Stimulated activated memory B cell treated with anti-CD40 and anti-IgM and Interleukin-4, amounts not matched to agents 10 μg/mL and 1 μg/mL and 100 μg/mL, for 72 hours (primary cell): ENCODE data around the gene KCNN4.
A peak's percentile ranks its signal among the peaks of the same experiment; 100 is the strongest.

Experiments
- ATAC-seq: fragments of 150-1000 bp; cut with Tn5 transposase; 2 replicates; pipeline ENCODE4 v1.10.0; 2021
- H3K27ac Mint-ChIP-seq: one replicate; pipeline ENCODE4 v1.8.0; 2022; ENCODE audit warnings: mild to moderate bottlenecking, mixed read lengths
- H3K27me3 Mint-ChIP-seq: one replicate; pipeline ENCODE4 v1.8.0; 2022; ENCODE audit warnings: mixed read lengths
- H3K36me3 Mint-ChIP-seq: one replicate; pipeline ENCODE4 v1.8.0; 2022; ENCODE audit warnings: mixed read lengths
- H3K4me1 Mint-ChIP-seq: one replicate; pipeline ENCODE4 v1.8.0; 2022; ENCODE audit warnings: mixed read lengths
- H3K4me3 Mint-ChIP-seq: one replicate; pipeline ENCODE4 v1.8.0; 2022; ENCODE audit warnings: mild to moderate bottlenecking, moderate library complexity, mixed read lengths
- H3K9me3 Mint-ChIP-seq: one replicate; pipeline ENCODE4 v1.8.0; 2022; ENCODE audit warnings: mixed read lengths

Gene KCNN4

GRCh38 chr19:43751466-43752220 lies 29.1 kb downstream of the KCNN4 start:
- peaks cover 67% of the 10 kb centered on the region for H3K4me1 Mint-ChIP-seq
- peak overlapping the region; percentile 96 for H3K27ac Mint-ChIP-seq
- H3K36me3 Mint-ChIP-seq = peaks cover 30% of the 10 kb centered on the region
- H3K27me3 Mint-ChIP-seq = no peaks in the 10 kb centered on the region
- H3K4me3 Mint-ChIP-seq = no peak overlapping the region
- ATAC-seq = no peak
- H3K9me3 Mint-ChIP-seq = no peaks in the 10 kb centered on the region

GRCh38 chr19:43749898-43750297 lies 30.9 kb downstream of the KCNN4 start:
- H3K36me3 Mint-ChIP-seq = peaks cover 40% of the 10 kb centered on the region
- peaks cover 66% of the 10 kb centered on the region for H3K4me1 Mint-ChIP-seq
- no peak overlapping the region for H3K4me3 Mint-ChIP-seq
- H3K27me3 Mint-ChIP-seq = no peaks in the 10 kb centered on the region
- H3K9me3 Mint-ChIP-seq = no peaks in the 10 kb centered on the region
- peak overlapping the region; percentile 96 for H3K27ac Mint-ChIP-seq
- ATAC-seq = no peak

GRCh38 chr19:43749152-43749551 lies 31.6 kb downstream of the KCNN4 start:
- ATAC-seq = no peak
- Mint-ChIP-seq H3K27ac (peak overlapping the region; percentile 96), H3K27me3 (no peaks in the 10 kb centered on the region), H3K36me3 (peaks cover 48% of the 10 kb centered on the region), H3K4me3 (peak overlapping the region; percentile 1), H3K9me3 (no peaks in the 10 kb centered on the region), H3K4me1 (peaks cover 67% of the 10 kb centered on the region)

- Mint-ChIP-seq H3K36me3 (peaks cover 52% of the 10 kb centered on the region), H3K9me3 (no peaks in the 10 kb centered on the region), H3K27me3 (no peaks in the 10 kb centered on the region), H3K4me1 (peaks cover 63% of the 10 kb centered on the region), H3K4me3 (peak overlapping the region; percentile 51), H3K27ac (peak overlapping the region; percentile 96)
- no peak for ATAC-seq
Observed at GRCh38 chr19:43748685-43749084, 32.1 kb downstream of the KCNN4 start.

GRCh38 chr19:43748205-43748594 lies 32.6 kb downstream of the KCNN4 start:
- peaks cover 55% of the 10 kb centered on the region for H3K36me3 Mint-ChIP-seq
- no peaks in the 10 kb centered on the region for H3K27me3 Mint-ChIP-seq
- H3K9me3 Mint-ChIP-seq = no peaks in the 10 kb centered on the region
- peak overlapping the region; percentile 96 for H3K27ac Mint-ChIP-seq
- H3K4me1 Mint-ChIP-seq = peaks cover 59% of the 10 kb centered on the region
- ATAC-seq = no peak
- H3K4me3 Mint-ChIP-seq = peak overlapping the region; percentile 51

- peaks cover 60% of the 10 kb centered on the region for H3K36me3 Mint-ChIP-seq
- H3K4me3 Mint-ChIP-seq = peak overlapping the region; percentile 37
- ATAC-seq = peak; percentile 44
- no peaks in the 10 kb centered on the region for H3K27me3 Mint-ChIP-seq
- no peaks in the 10 kb centered on the region for H3K9me3 Mint-ChIP-seq
- H3K4me1 Mint-ChIP-seq = peaks cover 53% of the 10 kb centered on the region
- H3K27ac Mint-ChIP-seq = peak overlapping the region; percentile 96
Observed at GRCh38 chr19:43747557-43748204, 33.1 kb downstream of the KCNN4 start.

- no peak for ATAC-seq
- Mint-ChIP-seq H3K4me1 (peaks cover 26% of the 10 kb centered on the region), H3K4me3 (no peak overlapping the region), H3K9me3 (no peaks in the 10 kb centered on the region), H3K27ac (peak overlapping the region; percentile 15), H3K27me3 (no peaks in the 10 kb centered on the region), H3K36me3 (peaks cover 69% of the 10 kb centered on the region)
Observed at GRCh38 chr19:43743059-43743458, 37.7 kb downstream of the KCNN4 start.

- no peak for ATAC-seq
- Mint-ChIP-seq H3K36me3 (peaks cover 80% of the 10 kb centered on the region), H3K27ac (no peak overlapping the region), H3K9me3 (no peaks in the 10 kb centered on the region), H3K4me1 (peaks cover 13% of the 10 kb centered on the region), H3K4me3 (no peak overlapping the region), H3K27me3 (no peaks in the 10 kb centered on the region)
Observed at GRCh38 chr19:43741075-43741825, 39.5 kb downstream of the KCNN4 start.

GRCh38 chr19:43739439-43740235 lies 41.1 kb downstream of the KCNN4 start:
- no peak for ATAC-seq
- H3K4me3 Mint-ChIP-seq = no peak overlapping the region
- peaks cover under 1% of the 10 kb centered on the region for H3K4me1 Mint-ChIP-seq
- no peak overlapping the region for H3K27ac Mint-ChIP-seq
- H3K36me3 Mint-ChIP-seq = peaks cover 84% of the 10 kb centered on the region
- H3K27me3 Mint-ChIP-seq = no peaks in the 10 kb centered on the region
- H3K9me3 Mint-ChIP-seq = no peaks in the 10 kb centered on the region

- no peak overlapping the region for H3K4me3 Mint-ChIP-seq
Observed at GRCh38 chr19:43738780-43739211, 42.0 kb downstream of the KCNN4 start.

GRCh38 chr19:43735957-43736356 lies 44.8 kb downstream of the KCNN4 start:
- Mint-ChIP-seq H3K4me3 (no peak overlapping the region), H3K9me3 (no peaks in the 10 kb centered on the region), H3K36me3 (peaks cover 92% of the 10 kb centered on the region), H3K27ac (no peak overlapping the region), H3K4me1 (no peaks in the 10 kb centered on the region), H3K27me3 (no peaks in the 10 kb centered on the region)
- ATAC-seq = no peak

More at GRCh38 chr19:43738780-43739211, 42.0 kb downstream of the KCNN4 start:
- no peak for ATAC-seq
- Mint-ChIP-seq H3K27me3 (no peaks in the 10 kb centered on the region), H3K27ac (no peak overlapping the region), H3K4me1 (no peaks in the 10 kb centered on the region), H3K36me3 (peaks cover 84% of the 10 kb centered on the region), H3K9me3 (no peaks in the 10 kb centered on the region)

GRCh38 chr19:43735013-43735412 lies 45.8 kb downstream of the KCNN4 start:
- H3K27me3 Mint-ChIP-seq = no peaks in the 10 kb centered on the region
- no peak for ATAC-seq
- H3K4me1 Mint-ChIP-seq = no peaks in the 10 kb centered on the region
- H3K4me3 Mint-ChIP-seq = no peak overlapping the region
- peaks cover 88% of the 10 kb centered on the region for H3K36me3 Mint-ChIP-seq
- no peaks in the 10 kb centered on the region for H3K9me3 Mint-ChIP-seq
- no peak overlapping the region for H3K27ac Mint-ChIP-seq

GRCh38 chr19:43731846-43732245 lies 48.9 kb downstream of the KCNN4 start:
- Mint-ChIP-seq H3K4me1 (peaks cover 10% of the 10 kb centered on the region), H3K27ac (peak overlapping the region; percentile 31), H3K36me3 (peaks cover 87% of the 10 kb centered on the region), H3K27me3 (no peaks in the 10 kb centered on the region), H3K4me3 (no peak overlapping the region), H3K9me3 (no peaks in the 10 kb centered on the region)
- ATAC-seq = no peak

GRCh38 chr19:43731346-43731745 lies 49.4 kb downstream of the KCNN4 start:
- H3K4me1 Mint-ChIP-seq = peaks cover 15% of the 10 kb centered on the region
- H3K4me3 Mint-ChIP-seq = no peak overlapping the region
- no peaks in the 10 kb centered on the region for H3K9me3 Mint-ChIP-seq
- H3K36me3 Mint-ChIP-seq = peaks cover 82% of the 10 kb centered on the region
- no peaks in the 10 kb centered on the region for H3K27me3 Mint-ChIP-seq
- no peak for ATAC-seq
- H3K27ac Mint-ChIP-seq = no peak overlapping the region

- peaks cover 72% of the 10 kb centered on the region for H3K36me3 Mint-ChIP-seq
- no peaks in the 10 kb centered on the region for H3K27me3 Mint-ChIP-seq
- ATAC-seq = no peak
- no peak overlapping the region for H3K4me3 Mint-ChIP-seq
- peaks cover 27% of the 10 kb centered on the region for H3K4me1 Mint-ChIP-seq
- H3K9me3 Mint-ChIP-seq = no peaks in the 10 kb centered on the region
- H3K27ac Mint-ChIP-seq = no peak overlapping the region
Observed at GRCh38 chr19:43729919-43730318, 50.9 kb downstream of the KCNN4 start.
